Gastroesophageal sphincter (tissue), 4 donors: Measurements from ENCODE around the gene CLEC18C. TPM values are rescaled to one million over a fixed set of nuclear protein-coding genes. Genes with fewer than 3 reads are reported as not detected.
"Not testable (repeated sequence)": the region's sequence is repeated elsewhere in the genome, so short reads cannot be mapped to it uniquely, and the experiment has no call there.

Experiments
- ATAC-seq: fragments of 150-250 bp; one replicate; pipeline ENCODE4 v1.9.1; 2016; ENCODE audit warnings: mild to moderate bottlenecking, moderate library complexity
- H3K27ac ChIP-seq, 4 donors: fragments of 200-600 bp; sonication (generic) in 3 of 4; 1 replicate in 3 of 4; 2 replicates in 1 of 4; pipeline ENCODE4 v1.5.1; 2016 to 2019
- H3K27me3 ChIP-seq: fragments of 200-600 bp; sonication (generic); one replicate; pipeline ENCODE4 v1.5.1; 2019
- H3K36me3 ChIP-seq, 2 donors: fragments of 200-600 bp; sonication (generic); one replicate each; pipeline ENCODE4 v1.5.1; 2019; ENCODE audit warnings: control low read depth in 1 of 2
- H3K4me1 ChIP-seq, 3 donors: fragments of 200-600 bp; sonication (generic); 1 replicate in 2 of 3; 2 replicates in 1 of 3; pipeline ENCODE4 v1.5.1; 2016 to 2019; ENCODE audit warnings: control low read depth in 2 of 3
- H3K4me3 ChIP-seq, 2 donors: fragments of 200-600 bp; sonication (generic); one replicate each; pipeline ENCODE4 v1.5.1; 2019; ENCODE audit warnings: mild to moderate bottlenecking in 1 of 2, moderate library complexity in 1 of 2
- H3K9me3 ChIP-seq, 3 donors: fragments of 200-600 bp; sonication (generic); one replicate each; pipeline ENCODE4 v1.5.1; 2017 to 2019; ENCODE audit warnings: control low read depth in 2 of 3
- WGBS, 2 donors: methylation state at CpG; one replicate each; pipeline ENCODE4 v1.1.5; 2018; ENCODE audit warnings: low coverage in 1 of 2; 5-methylcytosine and 5-hydroxymethylcytosine counted together
- total RNA-seq, 4 donors: library from RNA; depleted of rRNA; stranded (reverse); fragments of >200 nt; gene quantifications; one replicate each; pipeline ENCODE4 v1.1.0, GENCODE V29; 2016

CLEC18C gene
- total RNA-seq: not detected

- not testable (repeated sequence) for H3K9me3 ChIP-seq, H3K27ac ChIP-seq, ATAC-seq, H3K4me3 ChIP-seq, H3K36me3 ChIP-seq, H3K4me1 ChIP-seq, H3K27me3 ChIP-seq
- WGBS, 2 donors: no CpG with 5 or more reads among the region's 21 CpGs
These were observed at the start of gene CLEC18C for GRCh38 chr16:70173212-70173837. CLEC18C (plus strand) TSS chr16:70173787; CDS start chr16:70174279, 492 bp downstream.

GRCh38 chr16:70123822-70124221 is 49.8 kb upstream of the CLEC18C start:
- H3K4me3 ChIP-seq, H3K9me3 ChIP-seq, H3K27ac ChIP-seq, ATAC-seq, H3K4me1 ChIP-seq, H3K27me3 ChIP-seq: not testable (repeated sequence)
- WGBS, 2 donors: 86 to 88% methylated on average over 11 to 14 of the region's 14 CpGs
- peaks cover 0 to 88% of the 10 kb centered on the region in 2 donors for H3K36me3 ChIP-seq

GRCh38 chr16:70126226-70126625 is 47.4 kb upstream of the CLEC18C start:
- H3K9me3 ChIP-seq, H3K4me1 ChIP-seq, H3K4me3 ChIP-seq, ATAC-seq, H3K27ac ChIP-seq, H3K27me3 ChIP-seq: not testable (repeated sequence)
- peaks cover 0 to 100% of the 10 kb centered on the region in 2 donors for H3K36me3 ChIP-seq
- 84 to 95% methylated on average over 10 to 11 of the region's 11 CpGs for WGBS, 2 donors

GRCh38 chr16:70127706-70128105 is 45.9 kb upstream of the CLEC18C start:
- H3K27me3 ChIP-seq, H3K9me3 ChIP-seq, H3K4me3 ChIP-seq, H3K27ac ChIP-seq, ATAC-seq, H3K4me1 ChIP-seq: not testable (repeated sequence)
- WGBS, 2 donors: 70% methylated on average over 1 of the region's 5 CpGs; no CpG with 5 or more reads in 1 of the 2 donors
- H3K36me3 ChIP-seq: peaks cover 0 to 100% of the 10 kb centered on the region in 2 donors

GRCh38 chr16:70128844-70129243 is 44.7 kb upstream of the CLEC18C start:
- H3K36me3 ChIP-seq: peaks cover 0 to 100% of the 10 kb centered on the region in 2 donors
- not testable (repeated sequence) for H3K27ac ChIP-seq, ATAC-seq, H3K27me3 ChIP-seq, H3K9me3 ChIP-seq, H3K4me3 ChIP-seq, H3K4me1 ChIP-seq
- WGBS, 2 donors: 100% methylated on average over 6 of the region's 10 CpGs; no CpG with 5 or more reads in 1 of the 2 donors

GRCh38 chr16:70135796-70136195 is 37.8 kb upstream of the CLEC18C start:
- H3K4me3 ChIP-seq, H3K27ac ChIP-seq, H3K27me3 ChIP-seq, ATAC-seq, H3K4me1 ChIP-seq, H3K9me3 ChIP-seq: not testable (repeated sequence)
- 90 to 91% methylated on average over 2 to 8 of the region's 8 CpGs for WGBS, 2 donors
- peaks cover 2 to 100% of the 10 kb centered on the region in 2 donors for H3K36me3 ChIP-seq

GRCh38 chr16:70136595-70136994 is 37.0 kb upstream of the CLEC18C start:
- not testable (repeated sequence) for ATAC-seq, H3K9me3 ChIP-seq, H3K27me3 ChIP-seq, H3K4me3 ChIP-seq, H3K4me1 ChIP-seq, H3K27ac ChIP-seq
- WGBS, 2 donors: 18 to 58% methylated on average over 2 of the region's 2 CpGs
- peaks cover 2 to 100% of the 10 kb centered on the region in 2 donors for H3K36me3 ChIP-seq

GRCh38 chr16:70142739-70143138 is 30.8 kb upstream of the CLEC18C start:
- ATAC-seq, H3K27me3 ChIP-seq, H3K4me3 ChIP-seq, H3K9me3 ChIP-seq, H3K4me1 ChIP-seq, H3K27ac ChIP-seq: not testable (repeated sequence)
- WGBS, 2 donors: 82 to 94% methylated on average over 6 to 10 of the region's 10 CpGs
- H3K36me3 ChIP-seq: peaks cover 3 to 87% of the 10 kb centered on the region in 2 donors

GRCh38 chr16:70143231-70143895 is 30.2 kb upstream of the CLEC18C start:
- H3K4me3 ChIP-seq, ATAC-seq, H3K4me1 ChIP-seq, H3K27me3 ChIP-seq, H3K27ac ChIP-seq, H3K9me3 ChIP-seq: not testable (repeated sequence)
- 75 to 83% methylated on average over 8 of the region's 9 CpGs for WGBS, 2 donors
- H3K36me3 ChIP-seq: peaks cover 3 to 87% of the 10 kb centered on the region in 2 donors

GRCh38 chr16:70147853-70148252 is 25.7 kb upstream of the CLEC18C start:
- H3K27ac ChIP-seq, H3K9me3 ChIP-seq, H3K27me3 ChIP-seq, H3K4me1 ChIP-seq, H3K4me3 ChIP-seq, ATAC-seq: not testable (repeated sequence)
- H3K36me3 ChIP-seq: peaks cover 3 to 87% of the 10 kb centered on the region in 2 donors
- WGBS, 2 donors: 82% methylated on average over 2 of the region's 11 CpGs; no CpG with 5 or more reads in 1 of the 2 donors

GRCh38 chr16:70148453-70148852 is 25.1 kb upstream of the CLEC18C start:
- H3K27ac ChIP-seq, H3K4me3 ChIP-seq, H3K9me3 ChIP-seq, H3K27me3 ChIP-seq, ATAC-seq, H3K4me1 ChIP-seq: not testable (repeated sequence)
- WGBS, 2 donors: 97 to 98% methylated on average over 6 of the region's 6 CpGs
- H3K36me3 ChIP-seq: peaks cover 0 to 87% of the 10 kb centered on the region in 2 donors

- H3K4me3 ChIP-seq, H3K9me3 ChIP-seq, H3K27me3 ChIP-seq, H3K27ac ChIP-seq, H3K4me1 ChIP-seq, ATAC-seq: not testable (repeated sequence)
- H3K36me3 ChIP-seq: peaks cover 0 to 90% of the 10 kb centered on the region in 2 donors
- 93 to 94% methylated on average over 4 to 7 of the region's 8 CpGs for WGBS, 2 donors
These were observed 24.3 kb upstream of the CLEC18C start for GRCh38 chr16:70149296-70149695.
